NCI-H2107 treated with DMSO at 0.1 percent for 48 hours (cell line): Measurements from ENCODE around the gene CCDC188.

Experiments used
- DNase-seq: peaks from one replicate; lab custom pipeline; 2025; ENCODE audit not compliant: unreplicated experiment; lab: John Stamatoyannopoulos, UW

The CCDC188 gene

DNA sequence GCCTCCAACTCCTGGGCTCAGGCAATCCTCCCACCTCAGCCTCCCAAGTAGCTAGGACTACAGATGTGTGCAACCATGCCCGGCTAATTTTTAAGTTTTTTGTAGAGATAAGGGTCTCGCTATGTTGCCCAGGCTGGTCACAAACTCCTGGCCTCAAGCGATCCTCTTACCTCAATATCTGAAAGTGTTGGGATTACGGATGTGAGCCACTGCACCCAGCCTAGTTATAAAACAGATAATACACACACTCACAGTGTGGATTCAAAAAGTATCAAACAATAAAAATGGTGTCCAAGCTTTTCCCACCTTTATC is 377 bp upstream of the CCDC188 start:
- DNase-seq: no peak

DNA sequence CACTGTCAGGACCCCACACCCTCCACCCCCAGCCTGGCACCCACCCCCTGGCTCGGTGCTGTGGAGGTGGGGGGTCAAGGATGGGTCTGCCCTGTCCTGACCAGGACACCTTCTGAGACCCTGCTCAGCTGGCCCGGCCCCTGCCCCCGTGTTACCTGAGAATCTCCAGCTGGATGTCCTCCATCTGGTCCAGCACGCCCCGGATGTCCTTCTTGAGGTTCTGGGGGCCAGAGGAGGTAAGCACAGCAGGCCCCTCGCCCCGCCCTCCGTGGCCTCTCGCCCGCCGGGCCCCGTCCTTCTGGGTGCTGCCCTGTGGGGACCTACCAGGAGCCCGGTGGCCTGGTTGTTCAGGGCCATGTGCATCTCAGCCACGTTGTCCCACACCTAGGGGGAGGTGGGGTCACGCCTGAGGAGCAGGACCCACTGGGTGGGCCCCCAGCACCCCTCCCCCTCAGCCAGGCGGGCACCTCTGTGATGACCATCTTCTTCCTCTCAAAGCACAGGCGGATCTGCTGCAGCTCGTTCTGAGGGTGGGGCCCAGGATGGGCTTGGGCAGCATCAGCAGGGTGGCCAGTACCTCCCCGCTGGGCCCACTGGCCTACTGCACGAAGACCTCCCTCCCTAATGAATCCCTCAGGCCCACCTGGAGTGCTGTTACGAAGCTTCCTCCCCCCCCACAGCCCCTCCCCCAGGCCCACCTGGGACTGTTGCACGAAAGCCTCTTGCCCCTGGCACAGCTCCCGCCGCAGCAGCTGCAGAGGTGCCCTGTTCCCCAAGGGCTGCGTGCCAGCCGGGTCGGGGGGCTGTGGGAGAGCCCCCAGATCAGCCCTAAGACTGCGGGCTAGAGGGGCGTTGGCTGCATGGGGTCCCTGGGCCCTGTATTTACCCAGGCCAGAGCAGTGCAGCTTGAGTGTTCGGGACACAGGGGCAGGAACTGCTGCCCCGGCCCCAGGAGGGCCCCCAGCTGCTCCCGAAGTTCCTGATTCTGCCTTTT is 1.3 kb downstream of the CCDC188 start:
- DNase-seq: no peak

DNA sequence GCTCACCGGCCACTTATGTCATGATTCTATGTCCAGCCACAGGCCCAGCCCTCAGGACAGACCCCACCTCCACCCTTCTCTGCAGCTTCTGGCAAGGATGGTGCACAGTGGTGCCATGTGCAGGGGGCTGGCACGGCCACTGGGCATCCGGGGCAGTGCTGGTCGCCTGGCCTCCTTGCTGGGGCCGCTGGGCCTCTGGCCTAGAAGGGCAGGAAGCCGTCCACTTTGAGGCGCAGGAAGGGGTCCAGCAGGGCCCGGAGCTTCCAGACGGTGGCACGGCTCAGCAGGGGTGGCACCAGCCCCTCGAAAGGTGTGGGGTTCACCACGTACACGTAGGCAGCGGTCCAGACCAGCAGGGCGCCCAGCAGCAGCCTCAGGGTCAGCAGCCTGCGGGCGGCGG is 2.4 kb downstream of the CCDC188 start:
- no peak for DNase-seq

DNA sequence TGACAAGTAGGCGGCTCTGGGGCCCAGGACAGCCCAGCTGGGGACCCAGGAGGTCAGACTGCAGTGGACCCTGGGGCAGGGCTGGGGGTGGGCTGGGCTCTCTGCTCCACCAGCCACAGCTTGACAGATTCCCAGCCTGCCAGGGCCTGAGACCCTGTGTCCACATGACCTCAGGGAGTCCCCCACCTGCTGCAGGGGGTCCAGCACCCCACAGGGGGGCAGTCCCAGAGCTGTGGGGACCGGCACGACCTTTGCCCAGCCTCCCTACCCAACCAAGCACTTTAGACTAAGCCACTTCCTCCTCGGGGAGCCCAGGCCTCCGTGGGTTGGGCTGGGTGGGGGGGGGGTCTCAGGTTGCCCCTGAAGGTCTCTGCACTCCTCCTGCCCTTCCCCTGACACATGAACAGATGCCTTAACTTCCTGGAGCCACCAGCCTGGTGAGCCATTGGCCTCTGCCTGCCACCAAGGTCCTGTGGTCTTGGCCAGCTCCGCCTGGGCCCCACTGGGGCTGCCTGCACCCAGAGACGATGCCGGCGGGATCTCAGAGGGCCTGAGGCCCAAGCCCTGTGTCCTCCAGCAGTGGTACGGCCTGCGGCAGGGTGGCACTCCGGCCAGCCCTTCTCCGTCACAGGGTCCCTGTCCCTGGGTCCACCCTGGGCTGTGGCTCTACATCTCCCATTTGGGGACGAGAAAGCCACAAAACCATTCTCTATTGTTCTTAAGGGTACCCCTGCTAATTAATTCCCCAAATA is 3.4 kb downstream of the CCDC188 start:
- DNase-seq: no peak

DNA sequence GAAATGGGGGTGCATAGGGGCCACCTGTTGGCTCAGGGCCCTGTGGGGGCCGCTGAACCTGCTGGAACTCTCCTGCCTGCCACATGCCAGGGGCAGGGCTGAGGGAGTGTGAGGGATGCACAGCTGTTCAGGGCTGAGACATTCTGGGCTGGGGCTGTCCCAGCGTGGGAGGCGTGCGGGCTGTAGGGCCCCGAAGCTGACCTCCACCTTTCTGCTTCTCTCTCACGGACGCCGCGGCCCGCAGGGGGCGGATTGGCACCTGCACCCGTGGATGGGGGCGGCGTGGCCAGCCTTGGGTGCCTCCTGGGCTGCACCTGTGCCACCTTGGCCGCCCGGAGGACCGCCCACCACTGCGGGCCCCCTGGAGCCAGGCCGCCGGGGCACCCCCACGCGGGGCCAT is 4.1 kb downstream of the CCDC188 start:
- DNase-seq: no peak

DNA sequence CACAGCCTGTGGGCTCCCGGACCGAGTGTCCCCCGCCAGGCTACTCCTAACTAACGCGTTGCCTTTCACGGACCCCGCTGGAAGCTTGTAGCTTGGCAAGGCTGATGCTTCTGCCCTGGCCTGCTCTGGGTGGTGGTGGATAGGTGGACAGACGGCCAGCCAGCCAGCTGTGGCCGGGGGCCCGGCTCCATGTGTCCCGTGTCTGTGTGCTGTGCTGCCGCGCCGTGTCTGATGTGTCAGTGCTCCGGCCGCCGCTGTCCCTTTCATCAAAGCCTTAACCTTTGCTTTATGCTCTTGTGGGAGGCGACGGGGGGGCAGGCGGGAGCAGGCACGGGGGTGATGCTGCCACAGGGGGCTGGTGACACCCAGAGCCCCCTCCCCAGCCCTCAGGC is 5.0 kb downstream of the CCDC188 start:
- no peak for DNase-seq

DNA sequence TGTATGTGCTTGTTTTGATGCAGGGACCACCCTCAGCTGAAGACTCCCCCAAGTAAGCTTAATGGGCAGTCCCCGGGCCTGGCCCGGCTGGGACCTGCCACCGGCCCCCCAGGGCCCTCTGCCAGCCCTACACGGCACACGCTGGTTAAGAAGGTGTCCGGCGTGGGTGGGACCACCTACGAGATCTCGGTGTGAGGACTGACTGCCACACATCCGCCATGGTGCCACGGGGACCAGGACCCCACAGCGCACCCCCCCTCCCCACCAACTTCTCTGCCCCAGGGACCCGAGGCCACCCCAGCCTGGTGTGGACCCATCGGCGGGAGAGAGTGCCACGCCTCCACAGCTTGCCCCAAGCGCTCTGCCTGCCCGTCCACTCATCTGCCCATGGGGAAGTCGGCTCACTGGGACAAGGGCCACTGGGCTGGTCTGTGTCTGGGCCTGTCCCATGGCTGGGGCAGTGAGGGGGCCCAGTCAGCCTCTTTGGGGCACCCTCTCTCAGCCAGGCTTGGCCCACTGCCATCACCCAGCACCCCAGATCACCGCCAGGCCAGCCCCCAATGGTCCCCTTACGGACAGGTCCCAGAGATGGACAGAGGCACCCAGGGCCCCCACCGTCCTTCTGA is 5.5 kb downstream of the CCDC188 start:
- no peak for DNase-seq

DNA sequence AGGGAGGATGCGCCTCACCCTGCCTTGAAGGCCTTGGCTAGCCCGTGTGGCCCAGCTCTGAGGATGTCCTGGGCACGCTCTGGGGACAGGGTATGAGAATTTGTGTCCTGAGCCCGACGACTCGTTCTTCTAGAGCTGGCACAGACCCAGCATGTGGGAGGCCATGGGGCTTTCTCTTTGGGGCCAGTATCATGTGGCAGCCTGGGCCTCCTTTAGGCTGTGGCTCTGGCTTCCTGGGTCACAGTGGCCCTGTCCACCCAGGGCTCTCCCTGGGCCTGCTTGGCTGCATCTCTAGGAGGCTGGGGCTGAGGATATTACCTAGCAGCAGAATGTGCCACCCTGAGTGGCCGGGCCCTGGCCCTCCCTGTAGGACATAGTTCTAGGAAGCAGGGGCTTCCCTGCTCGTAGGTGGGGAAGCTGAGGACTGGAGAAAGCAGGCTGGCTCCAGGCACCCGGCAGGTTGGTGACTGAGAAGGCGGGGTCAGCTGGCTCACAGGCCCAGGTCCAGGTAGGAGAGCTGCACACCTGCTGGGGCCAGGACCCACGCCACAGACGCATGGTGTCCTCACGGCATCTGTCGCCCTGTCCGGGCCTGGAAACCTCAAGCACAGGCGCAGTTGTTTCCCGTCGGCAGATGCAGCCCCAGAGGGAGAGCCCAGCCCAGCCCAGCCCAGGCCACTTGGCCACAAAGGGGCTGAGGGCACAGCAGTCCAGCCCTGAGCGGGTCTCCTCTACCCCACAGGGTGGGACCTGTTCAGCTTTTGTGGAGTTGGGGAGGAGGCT is 6.8 kb downstream of the CCDC188 start:
- DNase-seq: no peak

DNA sequence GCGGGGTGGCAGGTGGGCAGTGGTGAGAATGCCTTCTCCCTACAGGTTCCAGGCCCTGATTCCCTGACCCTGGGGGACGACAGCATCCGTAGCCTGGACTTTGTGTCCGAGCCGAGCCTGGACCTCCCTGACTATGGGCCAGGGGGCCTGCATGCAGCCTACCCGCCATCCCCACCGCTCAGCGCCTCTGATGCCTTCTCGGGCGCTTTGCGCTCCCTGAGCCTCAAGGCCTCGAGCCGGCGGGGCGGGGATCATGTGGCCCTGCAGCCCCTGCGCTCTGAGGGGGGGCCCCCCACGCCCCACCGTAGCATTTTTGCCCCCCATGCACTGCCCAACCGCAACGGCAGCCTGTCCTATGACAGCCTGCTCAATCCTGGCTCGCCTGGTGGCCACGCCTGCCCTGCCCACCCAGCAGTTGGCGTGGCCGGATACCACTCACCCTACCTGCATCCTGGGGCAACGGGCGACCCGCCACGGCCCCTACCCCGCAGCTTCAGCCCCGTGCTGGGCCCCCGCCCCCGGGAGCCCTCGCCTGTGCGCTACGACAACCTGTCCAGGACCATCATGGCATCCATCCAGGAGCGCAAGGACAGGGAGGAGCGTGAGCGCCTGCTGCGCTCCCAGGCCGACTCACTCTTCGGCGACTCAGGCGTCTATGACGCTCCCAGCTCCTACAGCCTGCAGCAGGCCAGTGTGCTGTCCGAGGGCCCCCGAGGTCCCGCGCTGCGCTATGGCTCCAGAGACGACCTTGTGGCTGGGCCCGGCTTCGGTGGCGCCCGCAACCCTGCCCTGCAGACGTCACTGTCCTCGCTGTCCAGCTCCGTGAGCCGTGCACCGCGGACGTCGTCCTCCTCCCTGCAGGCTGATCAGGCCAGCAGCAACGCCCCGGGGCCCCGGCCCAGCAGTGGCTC is 7.9 kb downstream of the CCDC188 start:
- no peak for DNase-seq

DNA sequence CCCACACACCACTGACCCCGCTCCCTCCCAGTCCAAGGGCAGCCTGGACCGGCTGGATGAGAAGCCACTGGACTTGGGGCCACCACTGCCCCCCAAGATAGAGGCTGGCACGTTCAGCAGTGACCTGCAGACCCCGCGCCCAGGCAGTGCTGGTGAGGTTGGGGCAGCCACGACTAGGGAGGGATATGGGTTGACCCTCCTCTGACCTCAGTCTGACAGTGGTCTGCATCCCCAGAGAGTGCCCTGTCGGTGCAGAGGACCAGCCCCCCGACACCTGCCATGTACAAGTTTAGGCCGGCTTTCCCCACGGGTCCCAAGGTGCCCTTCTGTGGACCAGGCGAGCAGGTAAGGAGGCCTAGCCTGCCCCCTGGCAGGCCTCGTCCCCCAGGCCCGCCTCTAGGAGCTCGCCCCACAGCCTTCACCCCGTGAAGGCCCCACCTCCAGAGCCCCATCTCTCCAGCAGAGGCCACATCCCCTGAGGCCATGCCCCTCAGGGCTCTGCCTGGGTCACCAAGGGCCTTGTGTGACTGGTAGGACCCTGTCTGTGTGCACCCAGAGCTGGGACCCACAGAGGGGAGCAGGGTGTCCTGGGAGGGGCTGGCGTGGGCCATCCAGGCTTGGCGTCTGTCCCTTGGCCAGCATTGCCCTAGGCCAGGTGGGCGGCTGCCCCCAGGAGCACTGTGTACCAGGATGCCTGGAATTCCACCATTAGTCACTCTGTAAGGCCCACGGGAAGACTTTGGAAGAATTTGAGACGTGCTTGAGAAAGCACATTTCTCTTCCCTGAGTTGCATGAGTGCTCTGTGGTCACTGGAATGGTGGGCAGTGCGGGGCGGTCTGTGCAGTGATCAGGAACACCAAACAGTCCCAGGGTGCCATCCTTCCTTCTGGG is 9.4 kb downstream of the CCDC188 start:
- DNase-seq: no peak

DNA sequence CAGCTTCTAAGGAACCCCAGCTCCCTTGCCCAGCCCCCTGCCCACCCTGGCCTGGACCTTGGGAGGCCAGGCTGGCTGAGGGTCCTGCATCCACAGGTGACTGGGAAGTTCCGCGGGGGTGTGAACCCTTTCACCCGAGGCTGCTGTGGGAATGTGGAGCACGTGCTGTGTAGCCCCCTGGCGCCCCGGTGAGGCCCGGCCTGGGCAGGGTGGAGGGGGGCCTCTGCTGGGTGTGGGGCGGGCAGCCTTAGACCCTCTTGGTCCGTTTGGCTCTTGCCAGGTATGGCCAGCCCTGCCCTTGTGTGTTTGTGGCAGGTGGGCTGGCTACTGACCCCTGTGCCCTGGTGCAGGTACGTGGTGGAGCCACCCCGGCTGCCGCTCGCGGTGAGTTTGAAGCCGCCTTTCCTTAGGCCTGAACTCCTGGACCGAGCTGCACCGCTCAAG is 10.3 kb downstream of the CCDC188 start:
- DNase-seq: no peak

DNA sequence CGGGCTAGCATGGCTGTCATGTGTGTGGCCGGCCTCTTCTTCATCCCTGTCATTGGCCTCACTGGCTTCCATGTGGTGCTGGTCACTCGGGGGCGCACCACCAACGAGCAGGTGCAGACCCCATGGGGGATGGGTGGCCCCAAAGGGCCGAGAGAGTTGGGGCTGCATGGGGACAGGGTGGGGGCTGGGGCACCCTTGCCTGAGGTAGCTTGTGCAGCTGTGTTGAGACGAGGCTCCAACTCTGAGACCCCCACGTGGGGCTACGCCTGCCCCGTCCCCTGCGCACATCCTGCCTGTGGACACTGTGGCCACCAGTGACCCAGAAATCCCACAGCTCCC is 10.8 kb downstream of the CCDC188 start:
- no peak for DNase-seq

DNA sequence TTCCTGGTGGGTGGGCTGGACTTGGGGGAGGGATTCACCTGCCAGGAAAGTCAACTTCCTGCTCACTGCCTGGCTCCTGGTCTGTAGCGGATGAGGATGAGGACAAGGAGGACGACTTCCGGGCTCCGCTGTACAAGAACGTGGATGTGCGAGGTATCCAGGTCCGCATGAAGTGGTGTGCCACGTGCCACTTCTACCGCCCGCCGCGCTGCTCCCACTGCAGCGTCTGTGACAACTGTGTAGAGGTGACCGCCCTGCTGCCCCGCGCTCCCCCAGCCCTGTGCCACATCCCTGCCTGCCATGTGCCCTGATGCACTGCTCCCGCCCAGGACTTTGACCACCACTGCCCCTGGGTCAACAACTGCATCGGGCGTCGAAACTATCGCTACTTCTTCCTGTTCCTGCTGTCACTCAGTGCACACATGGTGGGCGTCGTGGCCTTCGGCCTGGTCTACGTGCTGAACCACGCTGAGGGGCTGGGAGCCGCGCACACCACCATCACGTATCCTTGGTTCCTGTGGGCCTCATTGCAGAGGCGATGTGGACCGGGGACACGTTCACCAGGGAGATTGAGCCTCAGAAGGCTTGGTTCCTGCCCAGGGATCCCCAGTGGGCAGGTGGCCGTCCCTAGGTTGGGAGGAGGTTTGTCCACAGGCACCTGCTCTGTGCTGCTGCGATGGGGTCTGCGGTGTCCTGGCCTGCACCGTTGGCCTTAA is 11.3 kb downstream of the CCDC188 start:
- DNase-seq: no peak

DNA sequence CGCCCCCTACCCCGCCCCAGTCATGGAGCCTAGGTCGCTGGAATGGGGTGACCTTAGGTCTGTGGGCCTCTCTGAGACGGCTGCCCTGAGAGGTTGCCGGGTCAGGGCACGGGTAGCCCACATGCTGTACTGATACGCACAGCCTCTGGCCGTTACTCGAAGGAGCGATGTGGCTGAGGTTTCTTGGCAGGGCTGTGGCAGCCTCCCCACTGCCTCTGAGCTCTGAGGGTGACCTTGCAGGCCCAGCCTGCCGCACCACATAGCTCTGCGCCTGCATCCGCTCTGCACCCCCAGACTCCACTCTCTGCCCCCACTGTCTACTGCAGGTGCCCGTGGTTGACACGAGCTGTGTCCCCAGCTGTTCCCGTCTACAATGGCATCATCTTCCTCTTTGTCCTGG is 12.0 kb downstream of the CCDC188 start:
- no peak for DNase-seq

DNA sequence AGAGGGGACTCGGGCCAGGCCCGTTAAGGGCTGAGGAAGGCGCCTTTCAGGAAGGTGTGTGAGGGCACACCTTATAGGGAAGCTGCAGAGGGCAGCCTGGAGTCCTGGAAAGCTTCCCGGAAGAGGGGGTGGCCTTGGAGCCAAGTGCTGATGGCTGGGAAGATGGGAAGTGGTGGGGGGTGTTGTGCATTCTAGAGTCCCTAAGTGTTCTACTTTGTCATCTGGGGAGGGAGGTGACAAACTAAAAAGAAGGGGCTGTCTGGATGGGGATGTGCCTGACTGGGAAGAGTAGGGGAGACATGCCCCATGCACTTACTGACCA is 12.5 kb downstream of the CCDC188 start:
- no peak for DNase-seq

DNA sequence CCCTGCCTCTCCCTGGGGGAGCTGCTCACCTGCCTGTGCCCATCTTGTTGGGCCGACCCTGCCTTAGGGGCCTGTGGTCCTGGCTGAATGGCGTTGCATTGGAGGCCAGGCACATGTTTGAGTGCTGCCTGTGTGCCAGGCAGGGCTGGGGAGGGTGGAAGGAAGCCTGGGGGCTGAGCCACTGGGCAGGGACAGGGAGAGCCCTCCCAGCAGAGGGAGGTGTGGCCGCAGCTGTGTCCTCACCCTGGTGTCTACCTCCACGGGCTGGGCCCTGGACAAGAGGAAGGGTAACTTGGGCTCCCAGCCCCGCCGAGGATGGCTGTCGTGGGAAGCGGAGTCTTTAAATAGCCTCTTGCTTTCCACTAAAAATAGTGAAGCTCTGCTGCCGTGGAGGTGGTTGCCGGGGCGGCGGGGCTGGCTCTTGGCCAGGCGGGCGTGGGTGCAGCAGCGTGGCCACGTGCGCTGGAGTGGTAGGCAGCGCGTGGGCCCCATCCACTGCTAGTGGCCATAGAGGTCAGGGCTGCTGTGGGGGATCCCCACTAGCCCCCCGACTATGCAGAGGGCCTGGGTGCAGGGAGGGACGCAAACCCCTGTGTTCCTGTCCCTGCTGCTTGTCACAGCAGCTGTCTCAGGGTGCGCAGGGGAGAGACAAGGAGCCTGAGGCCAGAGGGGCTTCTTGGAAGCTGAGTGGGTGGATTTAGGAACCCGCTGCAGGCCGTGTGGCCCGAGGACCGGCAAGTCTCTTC is 13.0 kb downstream of the CCDC188 start:
- DNase-seq: no peak

DNA sequence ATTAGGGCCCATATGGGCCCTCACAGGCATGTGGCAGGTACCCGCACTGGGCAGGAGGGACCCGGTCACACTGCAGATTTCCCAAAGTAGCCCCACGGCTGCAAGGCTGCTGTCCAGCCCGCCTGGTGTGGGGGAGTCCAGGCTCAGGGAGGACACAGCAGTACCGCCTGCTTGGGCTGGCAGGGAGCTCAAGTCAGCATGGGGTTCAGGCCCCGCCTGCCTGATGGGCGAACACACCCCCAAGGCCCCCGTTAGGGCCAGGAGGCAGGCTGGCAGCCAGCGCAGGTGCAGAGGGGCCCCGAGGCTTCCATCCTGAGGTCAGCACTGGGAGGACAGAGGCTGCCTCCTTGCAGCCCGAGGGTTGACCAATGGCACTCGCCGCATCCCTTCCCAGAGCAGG is 13.7 kb downstream of the CCDC188 start:
- DNase-seq: no peak

DNA sequence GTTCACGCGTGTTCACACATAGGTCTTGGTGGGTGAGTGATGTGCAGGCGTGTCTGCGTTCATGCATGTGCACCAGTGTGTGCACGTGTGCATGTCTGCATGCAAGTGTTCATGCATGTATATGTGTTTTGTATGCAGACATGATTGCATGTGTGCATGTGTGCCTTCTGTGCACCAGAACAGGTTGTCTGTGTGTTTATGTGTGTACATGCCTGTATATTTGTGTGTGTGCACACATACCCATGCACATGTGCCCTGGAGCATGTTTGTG is 14.3 kb downstream of the CCDC188 start:
- no peak for DNase-seq
